ENCODE measurements around the gene DCXR. TPM values are rescaled to one million over a fixed set of nuclear protein-coding genes. Genes with fewer than 3 reads are reported as not detected.

The DCXR gene
- total RNA-seq, 2 donors from 2014 or later: 55.6 to 77.5 TPM

DNA sequence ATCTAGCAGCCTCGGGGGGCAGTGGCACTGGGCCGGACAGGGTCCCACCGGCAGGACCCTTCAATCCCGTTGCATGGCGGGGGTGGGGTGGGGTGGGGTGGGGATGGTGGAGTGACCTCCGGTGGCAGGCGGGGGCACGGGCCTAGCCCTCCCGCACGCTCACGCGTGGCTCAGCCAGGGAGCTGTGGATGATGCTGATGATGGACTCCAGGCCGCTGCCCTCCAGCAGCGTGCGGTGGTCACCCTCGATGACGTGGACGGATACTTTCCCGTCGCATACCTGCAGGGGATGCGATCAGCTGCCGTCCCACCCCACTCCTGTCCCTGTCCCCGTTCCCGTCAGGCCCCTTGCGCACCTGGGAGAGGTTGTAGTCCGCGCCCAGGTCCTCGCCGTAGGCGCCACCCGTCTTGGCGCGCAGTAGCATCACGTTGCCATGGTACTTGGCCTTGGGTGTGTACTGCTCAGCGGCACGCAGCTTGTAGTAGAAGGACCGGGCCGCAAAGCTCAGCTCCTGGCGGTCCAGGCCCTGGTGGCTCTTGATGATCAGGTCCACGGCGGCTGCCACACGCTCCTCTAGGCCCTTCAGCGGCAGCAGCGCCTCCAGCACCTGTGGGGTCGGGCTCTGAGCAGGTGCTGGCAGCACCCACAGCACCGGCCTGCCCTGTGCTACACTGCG lies 41.6 kb upstream of the DCXR start:
- ATAC-seq (no peak), DNase-seq (no peak)
- no peak overlapping the region for H3K4me3 Mint-ChIP-seq
- H3K4me1 Mint-ChIP-seq: peaks cover 2% of the 10 kb centered on the region
- H3K27ac Mint-ChIP-seq: no peak overlapping the region
- H3K27me3 Mint-ChIP-seq: no peaks in the 10 kb centered on the region
- H3K36me3 Mint-ChIP-seq (ENCODE audit: low read depth): no peaks in the 10 kb centered on the region
- no peaks in the 10 kb centered on the region for H3K9me3 ChIP-seq (ENCODE audit: control insufficient read depth, low read length, poor library complexity, severe bottlenecking)

- Mint-ChIP-seq H3K36me3 (ENCODE audit: low read depth) (no peaks in the 10 kb centered on the region), H3K4me3 (no peak overlapping the region), H3K4me1 (peaks cover 2% of the 10 kb centered on the region), H3K27me3 (no peaks in the 10 kb centered on the region), H3K27ac (no peak overlapping the region)
- no peak for ATAC-seq
- H3K9me3 ChIP-seq (ENCODE audit: control insufficient read depth, low read length, poor library complexity, severe bottlenecking): no peaks in the 10 kb centered on the region
- DNase-seq: no peak
Measured at GRCh38 chr17:82078433-82078832, 40.9 kb upstream of the DCXR start.

GRCh38 chr17:82077617-82078358 lies 40.3 kb upstream of the DCXR start:
- DNase-seq (no peak), ATAC-seq (peak; percentile 17)
- Mint-ChIP-seq H3K27ac (no peak overlapping the region), H3K27me3 (no peaks in the 10 kb centered on the region), H3K4me3 (peak overlapping the region; percentile 12), H3K4me1 (peaks cover 2% of the 10 kb centered on the region), H3K36me3 (ENCODE audit: low read depth) (no peaks in the 10 kb centered on the region)
- H3K9me3 ChIP-seq (ENCODE audit: control insufficient read depth, low read length, poor library complexity, severe bottlenecking): no peaks in the 10 kb centered on the region

DNA sequence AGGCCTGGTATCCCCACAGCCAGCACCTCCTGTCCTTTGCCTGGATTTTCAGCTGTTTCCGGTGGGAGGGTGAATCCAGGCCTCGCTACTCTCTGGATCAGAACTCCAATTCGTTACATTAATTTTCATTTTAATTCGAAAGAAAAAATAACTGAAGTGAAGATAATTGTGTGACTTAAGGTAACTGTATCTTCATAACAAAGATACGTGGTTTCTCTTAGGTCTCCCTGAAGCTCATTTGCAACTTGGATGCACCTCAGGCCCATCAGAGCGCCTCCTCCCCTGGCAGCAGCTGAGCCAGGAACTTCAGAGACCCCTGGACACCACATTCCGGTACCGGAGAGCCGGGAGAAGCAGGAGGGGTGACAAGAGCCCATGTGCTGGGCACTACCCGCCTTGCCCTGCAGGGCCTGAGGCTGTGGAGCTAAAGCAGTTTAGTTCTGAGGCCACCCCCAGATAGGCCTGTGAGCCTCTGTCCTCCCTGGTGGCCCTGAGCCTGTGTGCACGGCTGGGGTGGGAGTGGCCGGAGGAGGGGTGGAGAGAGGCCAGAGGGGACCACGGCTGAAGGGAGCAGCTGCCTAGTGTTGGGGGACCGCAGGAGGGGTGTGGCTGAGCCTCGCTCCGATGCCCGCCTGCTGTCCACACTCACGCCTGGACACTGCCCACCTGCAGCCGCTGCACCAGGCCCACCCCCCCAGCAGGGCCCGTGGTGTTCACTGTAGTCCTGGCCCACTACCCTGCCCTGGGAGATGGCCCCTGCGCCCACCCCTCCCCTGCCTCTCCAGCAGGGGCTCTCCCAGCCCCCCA lies 39.5 kb upstream of the DCXR start:
- H3K27ac Mint-ChIP-seq: peak overlapping the region; percentile 71
- no peaks in the 10 kb centered on the region for H3K36me3 Mint-ChIP-seq (ENCODE audit: low read depth)
- peak; percentile 20 for ATAC-seq

GRCh38 chr17:82076018-82076784 lies 38.7 kb upstream of the DCXR start:
- no peaks in the 10 kb centered on the region for H3K27me3 Mint-ChIP-seq
- H3K4me1 Mint-ChIP-seq: peaks cover 2% of the 10 kb centered on the region
- H3K4me3 Mint-ChIP-seq: peak overlapping the region; percentile 5
- H3K27ac Mint-ChIP-seq: peak overlapping the region; percentile 71
- ATAC-seq: no peak
- DNase-seq: no peak
- H3K36me3 Mint-ChIP-seq (ENCODE audit: low read depth): no peaks in the 10 kb centered on the region
- H3K9me3 ChIP-seq (ENCODE audit: control insufficient read depth, low read length, poor library complexity, severe bottlenecking): no peaks in the 10 kb centered on the region

More for the DNA sequence above, 39.5 kb upstream of the DCXR start:
- DNase-seq: no peak
- H3K9me3 ChIP-seq (ENCODE audit: control insufficient read depth, low read length, poor library complexity, severe bottlenecking): no peaks in the 10 kb centered on the region
- H3K4me1 Mint-ChIP-seq: peaks cover 2% of the 10 kb centered on the region
- H3K4me3 Mint-ChIP-seq: no peak overlapping the region
- no peaks in the 10 kb centered on the region for H3K27me3 Mint-ChIP-seq

DNA sequence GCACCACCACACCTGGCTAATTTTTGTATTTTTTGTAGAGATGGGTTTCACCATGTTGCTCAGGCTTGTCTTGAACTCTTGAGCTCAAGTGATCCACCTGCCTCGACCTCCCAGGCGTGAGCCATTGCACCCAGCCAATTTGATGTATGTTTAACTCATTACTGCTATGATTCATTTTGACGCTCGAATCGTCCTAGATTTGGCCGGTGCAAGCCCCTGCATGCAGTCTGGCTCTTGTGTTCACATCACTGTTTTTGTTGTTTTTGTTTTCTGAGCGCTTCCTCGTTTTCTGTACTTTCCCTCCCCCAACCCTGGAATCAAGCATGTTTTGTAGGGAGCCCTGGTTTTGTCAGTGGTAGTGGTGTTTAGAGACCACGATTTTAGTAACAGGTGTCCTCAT lies 35.9 kb upstream of the DCXR start:
- H3K4me1 Mint-ChIP-seq: peaks cover 2% of the 10 kb centered on the region
- no peak overlapping the region for H3K27ac Mint-ChIP-seq
- no peaks in the 10 kb centered on the region for H3K9me3 ChIP-seq (ENCODE audit: control insufficient read depth, low read length, poor library complexity, severe bottlenecking)
- DNase-seq (no peak), ATAC-seq (no peak)
- H3K4me3 Mint-ChIP-seq: no peak overlapping the region
- H3K36me3 Mint-ChIP-seq (ENCODE audit: low read depth): no peaks in the 10 kb centered on the region
- no peaks in the 10 kb centered on the region for H3K27me3 Mint-ChIP-seq

GRCh38 chr17:82072827-82073226 lies 35.3 kb upstream of the DCXR start:
- H3K9me3 ChIP-seq (ENCODE audit: control insufficient read depth, low read length, poor library complexity, severe bottlenecking): no peaks in the 10 kb centered on the region
- Mint-ChIP-seq H3K4me3 (no peak overlapping the region), H3K4me1 (no peaks in the 10 kb centered on the region), H3K36me3 (ENCODE audit: low read depth) (no peaks in the 10 kb centered on the region), H3K27me3 (no peaks in the 10 kb centered on the region), H3K27ac (no peak overlapping the region)
- DNase-seq: no peak
- ATAC-seq: no peak

GRCh38 chr17:82070611-82071010 lies 33.1 kb upstream of the DCXR start:
- H3K9me3 ChIP-seq (ENCODE audit: control insufficient read depth, low read length, poor library complexity, severe bottlenecking): no peaks in the 10 kb centered on the region
- no peak for ATAC-seq
- no peak overlapping the region for H3K27ac Mint-ChIP-seq
- H3K27me3 Mint-ChIP-seq: no peaks in the 10 kb centered on the region
- no peaks in the 10 kb centered on the region for H3K36me3 Mint-ChIP-seq (ENCODE audit: low read depth)
- H3K4me3 Mint-ChIP-seq: no peak overlapping the region
- H3K4me1 Mint-ChIP-seq: peaks cover 4% of the 10 kb centered on the region
- no peak for DNase-seq

DNA sequence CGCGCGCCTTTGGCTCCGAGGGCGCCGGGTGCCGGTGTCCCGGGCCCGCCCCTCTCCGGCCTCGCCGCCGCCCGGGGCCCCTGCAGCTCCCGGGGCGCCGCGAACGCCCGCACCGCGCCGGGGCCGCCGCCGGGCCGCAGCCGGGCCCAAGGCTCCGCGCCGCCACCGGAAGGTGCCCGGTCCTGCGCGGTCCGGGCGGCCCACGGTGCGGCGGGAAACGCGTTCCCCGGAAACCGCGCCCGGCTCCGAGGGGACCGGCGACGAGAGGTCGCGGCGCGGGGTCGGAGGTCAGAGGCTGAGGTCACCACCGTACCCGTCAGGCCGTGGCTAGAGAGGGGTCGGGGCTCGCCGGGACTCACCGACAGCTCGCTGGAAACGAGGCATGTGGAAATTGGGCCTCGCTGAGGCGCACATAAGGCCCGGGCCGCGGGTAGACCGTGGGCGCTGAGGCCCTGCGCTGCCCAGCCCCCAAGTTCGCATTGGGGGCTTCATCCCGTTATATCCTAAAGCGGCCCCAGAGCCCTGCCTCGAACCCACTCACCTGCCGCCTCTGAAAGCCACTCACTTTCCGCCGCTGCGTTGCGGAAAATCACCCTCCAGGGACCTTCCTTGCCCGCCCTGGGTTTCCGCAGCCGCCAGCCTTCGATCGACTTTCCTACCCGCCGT lies 28.3 kb upstream of the DCXR start, which contains the start of gene DUS1L:
TSS of gene DUS1L (minus strand) at position 167 of the 666 bp plus-strand sequence. CDS start 745 bp downstream, outside the sequence.
- no peaks in the 10 kb centered on the region for H3K27me3 Mint-ChIP-seq
- H3K9me3 ChIP-seq (ENCODE audit: control insufficient read depth, low read length, poor library complexity, severe bottlenecking): no peaks in the 10 kb centered on the region
- ATAC-seq (peak; percentile 92), DNase-seq (peak; percentile 54 to 74 (median 66))
- H3K27ac Mint-ChIP-seq: peak within 1 kb of the TSS; percentile 87
- H3K4me3 Mint-ChIP-seq: peak within 1 kb of the TSS; percentile 89
- peaks cover 4% of the 10 kb centered on the region for H3K4me1 Mint-ChIP-seq
- H3K36me3 Mint-ChIP-seq (ENCODE audit: low read depth): no peaks in the 10 kb centered on the region

- Mint-ChIP-seq H3K4me1 (peaks cover 5% of the 10 kb centered on the region), H3K4me3 (peak overlapping the region; percentile 70), H3K27me3 (no peaks in the 10 kb centered on the region), H3K36me3 (ENCODE audit: low read depth) (peaks cover under 1% of the 10 kb centered on the region), H3K27ac (no peak overlapping the region)
- no peaks in the 10 kb centered on the region for H3K9me3 ChIP-seq (ENCODE audit: control insufficient read depth, low read length, poor library complexity, severe bottlenecking)
- ATAC-seq (peak; percentile 71), DNase-seq (no peak)
Measured at GRCh38 chr17:82065193-82065637, 27.7 kb upstream of the DCXR start.

DNA sequence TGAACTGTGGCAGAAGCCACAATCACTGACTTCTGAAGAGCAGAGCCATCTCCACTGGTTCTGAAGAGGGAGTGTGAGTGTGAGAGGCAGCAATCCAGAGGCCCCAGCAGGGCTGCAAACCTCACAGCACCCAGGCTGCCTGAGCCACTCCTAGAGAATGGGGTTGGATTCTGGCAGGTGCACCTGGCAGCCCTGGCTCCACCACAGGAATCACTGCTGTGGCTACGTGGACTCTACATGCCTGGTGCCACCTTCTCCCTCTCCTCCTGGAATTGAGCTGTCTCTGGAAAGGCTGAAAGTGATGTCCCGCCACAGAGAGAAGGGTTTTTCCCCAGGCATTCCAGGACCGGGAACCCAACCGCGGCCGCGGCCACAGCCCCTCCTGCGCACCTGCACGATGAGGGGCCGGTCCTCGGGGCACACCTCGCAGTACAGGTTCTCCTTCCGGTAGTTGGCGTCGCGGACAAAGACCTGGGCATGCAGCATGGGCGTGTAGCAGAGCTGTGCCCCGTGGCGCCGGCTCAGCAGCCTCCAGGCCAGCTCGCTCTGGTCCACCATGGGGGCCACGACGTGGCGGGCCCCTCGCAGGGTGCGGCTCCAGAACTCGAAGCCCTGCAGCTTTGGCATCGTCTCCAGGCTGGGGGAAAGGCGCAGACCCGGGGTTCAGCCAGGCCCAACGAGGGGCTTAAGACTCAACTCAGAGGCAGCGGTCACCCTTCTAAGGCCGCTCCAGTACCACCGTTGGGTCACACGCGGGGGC lies 27.1 kb upstream of the DCXR start:
- Mint-ChIP-seq H3K4me1 (peaks cover 6% of the 10 kb centered on the region), H3K27me3 (no peaks in the 10 kb centered on the region), H3K36me3 (ENCODE audit: low read depth) (peaks cover 2% of the 10 kb centered on the region), H3K4me3 (peak overlapping the region; percentile 70), H3K27ac (peak overlapping the region; percentile 14)
- no peak for ATAC-seq
- H3K9me3 ChIP-seq (ENCODE audit: control insufficient read depth, low read length, poor library complexity, severe bottlenecking): no peaks in the 10 kb centered on the region
- no peak for DNase-seq
